NCI-H226 (cell line): ENCODE data around the gene DEPDC5.
"Not testable (repeated sequence)": the region's sequence is repeated elsewhere in the genome, so short reads cannot be mapped to it uniquely, and the experiment has no call there.

ENCODE experiments used
- DNase-seq: peaks from one replicate; pipeline ENCODE4 v3.0.0-alpha.2; 2015

The DEPDC5 gene

GRCh38 chr22:31753634-31754501 is at the start of gene DEPDC5:
TSS of gene DEPDC5 (plus strand) at chr22:31754019. CDS start at chr22:31754922, 903 bp downstream.
- DNase-seq, result peak; percentile 78

DNA sequence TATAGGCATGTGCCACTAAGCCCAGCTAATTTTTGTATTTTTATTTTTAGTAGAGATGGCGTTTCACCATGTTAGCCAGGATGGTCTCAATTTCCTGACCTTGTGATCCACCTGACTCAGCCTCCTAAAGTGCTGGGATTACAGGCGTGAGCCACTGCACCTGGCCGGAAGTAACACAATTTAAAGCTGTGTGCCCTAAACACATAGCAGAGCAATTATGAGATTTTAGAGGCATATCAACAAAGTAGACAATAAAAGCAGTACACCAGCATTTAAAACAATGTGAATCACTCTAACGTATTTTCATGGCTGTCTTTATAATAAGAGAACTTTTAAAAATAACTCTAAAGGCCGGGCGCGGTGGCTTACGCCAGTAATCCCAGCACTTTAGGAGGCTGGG is 46.3 kb upstream of the DEPDC5 start:
- DNase-seq, result no peak

GRCh38 chr22:31711226-31711625 is 42.6 kb upstream of the DEPDC5 start:
- not testable (repeated sequence) for DNase-seq

GRCh38 chr22:31715147-31715778 is 38.6 kb upstream of the DEPDC5 start:
- DNase-seq, result no peak

GRCh38 chr22:31719850-31720471 is 33.9 kb upstream of the DEPDC5 start:
- no peak for DNase-seq

GRCh38 chr22:31723723-31724122 is 30.1 kb upstream of the DEPDC5 start:
- no peak for DNase-seq

- no peak for DNase-seq
These were observed 27.1 kb upstream of the DEPDC5 start for GRCh38 chr22:31726692-31727091.

DNA sequence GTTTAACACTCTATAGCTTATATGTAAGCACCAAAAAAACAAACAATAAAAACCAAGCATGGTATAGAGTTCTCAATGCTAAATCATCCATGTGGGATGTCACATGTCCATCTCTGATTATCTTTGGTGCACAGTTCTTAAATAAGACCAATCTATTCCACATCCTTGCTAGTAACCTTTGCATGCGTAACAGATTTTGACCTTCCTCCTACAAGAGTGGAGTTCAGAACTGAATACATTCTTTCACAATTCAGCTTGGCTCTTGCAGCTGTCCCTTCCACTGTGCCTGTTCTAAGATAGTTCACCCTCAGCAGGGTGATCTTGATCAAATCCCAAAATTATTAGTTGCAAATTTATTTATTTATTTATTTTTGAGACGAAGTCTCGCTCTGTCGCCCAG is 25.0 kb upstream of the DEPDC5 start:
- no peak for DNase-seq

- DNase-seq, result no peak
These were observed 23.5 kb upstream of the DEPDC5 start for GRCh38 chr22:31730344-31730711.

- DNase-seq, result no peak
These were observed 21.6 kb upstream of the DEPDC5 start for GRCh38 chr22:31732089-31732829.

- DNase-seq, result no peak
These were observed 20.2 kb upstream of the DEPDC5 start for GRCh38 chr22:31733580-31734079.

DNA sequence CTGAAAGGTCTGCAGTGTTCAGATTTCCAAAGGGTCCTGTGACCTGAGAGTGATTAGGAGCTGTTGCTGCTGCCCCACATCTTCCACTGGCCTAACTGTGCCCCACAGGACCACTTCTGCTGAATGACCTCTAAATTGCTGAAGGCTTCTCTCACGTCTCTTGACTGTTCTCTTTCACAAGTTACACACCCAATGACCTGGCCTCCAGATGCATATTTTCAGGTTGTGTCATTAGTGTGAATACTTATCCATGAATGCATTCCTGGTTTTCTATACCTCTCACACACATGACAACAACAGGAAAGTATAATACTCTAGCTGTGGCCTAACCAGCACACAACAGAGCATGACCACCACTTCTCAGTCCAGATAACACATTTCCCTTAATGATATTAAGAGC is 19.3 kb upstream of the DEPDC5 start:
- peak; percentile 54 for DNase-seq

GRCh38 chr22:31736458-31736857 is 17.4 kb upstream of the DEPDC5 start:
- DNase-seq, result no peak

GRCh38 chr22:31737932-31738331 is 15.9 kb upstream of the DEPDC5 start:
- DNase-seq, result no peak

DNA sequence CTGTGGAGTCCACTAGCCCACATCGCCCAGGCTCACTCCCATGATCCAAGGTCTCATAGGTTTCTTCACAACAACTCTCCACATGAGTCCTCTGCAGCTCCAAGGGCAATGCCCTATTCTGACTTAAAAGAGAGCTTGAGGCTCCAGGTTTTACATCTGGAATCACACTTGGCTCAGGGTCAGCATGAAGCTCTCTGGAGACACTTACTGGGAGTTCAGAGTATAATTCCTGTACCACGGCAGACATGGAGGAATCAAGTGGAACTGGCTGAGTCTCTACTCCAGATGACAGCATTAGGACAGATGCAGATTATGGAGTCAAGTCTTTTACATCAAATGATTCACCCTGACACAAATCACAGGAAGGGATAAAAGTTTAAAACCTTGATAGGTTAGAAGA is 15.3 kb upstream of the DEPDC5 start:
- no peak for DNase-seq

DNA sequence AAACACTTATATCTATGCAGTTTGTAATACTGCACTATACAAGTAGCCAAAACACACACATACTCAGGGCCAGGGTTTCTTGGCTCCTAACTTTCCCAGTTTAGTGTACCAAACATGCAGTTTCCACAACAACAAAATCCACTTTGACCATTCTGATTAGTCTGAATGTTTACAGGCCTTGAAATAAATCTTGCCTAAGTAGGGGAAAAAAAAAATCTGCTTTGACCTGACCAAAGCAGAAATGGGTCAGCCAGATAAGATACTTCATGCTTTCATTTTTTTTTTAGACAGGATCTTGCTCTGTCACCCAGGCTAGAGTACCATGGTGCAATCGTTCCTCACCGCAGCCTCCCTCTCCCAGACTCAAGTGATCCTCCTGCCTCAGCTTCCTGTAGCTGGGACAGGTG is 14.0 kb upstream of the DEPDC5 start:
- no peak for DNase-seq

DNA sequence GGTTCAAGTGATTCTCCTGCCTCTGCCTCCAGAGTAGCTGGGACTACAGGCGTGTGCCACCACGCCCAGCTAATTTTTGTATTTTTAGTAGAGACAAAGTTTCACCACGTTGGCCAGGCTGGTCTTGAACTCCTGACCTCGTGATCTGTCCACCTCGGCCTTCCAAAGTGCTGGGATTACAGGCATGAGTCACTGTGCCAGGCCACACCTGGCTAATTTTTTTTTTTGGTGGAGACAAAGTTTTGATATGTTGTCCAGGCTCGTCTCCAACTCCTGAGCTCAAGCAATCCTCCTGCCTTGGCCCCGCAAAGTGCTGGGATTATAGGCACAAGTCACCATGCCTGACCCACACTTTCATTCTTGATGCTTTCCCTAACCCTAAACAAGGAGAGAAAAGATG is 13.5 kb upstream of the DEPDC5 start:
- not testable (repeated sequence) for DNase-seq

- DNase-seq, result no peak
These were observed 11.7 kb upstream of the DEPDC5 start for GRCh38 chr22:31742115-31742514.

- DNase-seq, result no peak
These were observed 11.1 kb upstream of the DEPDC5 start for GRCh38 chr22:31742682-31743081.

- no peak for DNase-seq
These were observed 9.9 kb upstream of the DEPDC5 start for GRCh38 chr22:31743871-31744270.

GRCh38 chr22:31747441-31747840 is 6.4 kb upstream of the DEPDC5 start:
- no peak for DNase-seq

DNA sequence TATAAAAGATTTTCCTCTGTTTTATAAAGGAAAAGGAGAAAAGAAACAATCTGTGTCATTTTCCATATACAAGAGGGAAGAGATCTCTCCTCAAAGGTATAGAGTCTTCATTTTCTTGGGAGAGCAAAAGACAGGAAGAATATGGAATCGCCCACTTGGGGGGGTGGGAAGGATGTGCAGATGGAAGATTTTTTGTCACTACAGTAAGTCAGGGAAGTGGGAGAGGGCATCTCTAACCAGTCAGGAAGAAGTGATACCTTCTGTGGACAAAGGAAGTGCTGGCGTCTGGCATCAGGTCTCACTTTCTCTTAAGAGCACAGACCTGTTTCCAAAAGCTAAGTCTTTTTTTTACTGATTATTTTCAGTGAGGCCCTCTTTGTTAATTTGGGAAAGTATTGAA is 5.3 kb upstream of the DEPDC5 start:
- DNase-seq, result no peak
